ENCODE data around the gene CYFIP2. TPM values are rescaled to one million over a fixed set of nuclear protein-coding genes. Genes with fewer than 3 reads are reported as not detected.

The CYFIP2 gene
- total and polyA plus RNA-seq, 8 donors = 7.6 to 19.6 (median 11.4) TPM

GRCh38 chr5:157384971-157385709, 119.2 kb downstream of the CYFIP2 start:
- 70 to 78% methylated on average over 4 of the region's 4 CpGs for WGBS, 2 donors
- intact Hi-C loops (cut with DNase I) = no loop called here
- Histone ChIP-seq H3K27ac (no peak overlapping the region), H3K4me3 (no peak overlapping the region), H3K36me3 (no peaks in the 10 kb centered on the region), H3K4me1 (no peaks in the 10 kb centered on the region), H3K27me3 (no peaks in the 10 kb centered on the region), H3K9me3 (no peaks in the 10 kb centered on the region)
- ATAC-seq (peak in 2 of 4 donors; percentile 19 to 50), DNase-seq (no peak), FAIRE-seq (peak; percentile 43)
- TF ChIP-seq, protein P1, sequence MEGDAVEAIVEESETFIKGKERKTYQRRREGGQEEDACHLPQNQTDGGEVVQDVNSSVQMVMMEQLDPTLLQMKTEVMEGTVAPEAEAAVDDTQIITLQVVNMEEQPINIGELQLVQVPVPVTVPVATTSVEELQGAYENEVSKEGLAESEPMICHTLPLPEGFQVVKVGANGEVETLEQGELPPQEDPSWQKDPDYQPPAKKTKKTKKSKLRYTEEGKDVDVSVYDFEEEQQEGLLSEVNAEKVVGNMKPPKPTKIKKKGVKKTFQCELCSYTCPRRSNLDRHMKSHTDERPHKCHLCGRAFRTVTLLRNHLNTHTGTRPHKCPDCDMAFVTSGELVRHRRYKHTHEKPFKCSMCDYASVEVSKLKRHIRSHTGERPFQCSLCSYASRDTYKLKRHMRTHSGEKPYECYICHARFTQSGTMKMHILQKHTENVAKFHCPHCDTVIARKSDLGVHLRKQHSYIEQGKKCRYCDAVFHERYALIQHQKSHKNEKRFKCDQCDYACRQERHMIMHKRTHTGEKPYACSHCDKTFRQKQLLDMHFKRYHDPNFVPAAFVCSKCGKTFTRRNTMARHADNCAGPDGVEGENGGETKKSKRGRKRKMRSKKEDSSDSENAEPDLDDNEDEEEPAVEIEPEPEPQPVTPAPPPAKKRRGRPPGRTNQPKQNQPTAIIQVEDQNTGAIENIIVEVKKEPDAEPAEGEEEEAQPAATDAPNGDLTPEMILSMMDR (IDR thresholded peaks at IDR 0.05) = no peak

GRCh38 chr5:157387041-157387563, 121.2 kb downstream of the CYFIP2 start:
- no peak overlapping the region for H3K27ac ChIP-seq
- FAIRE-seq (peak; percentile 43), ATAC-seq (no peak), DNase-seq (no peak)
- intact Hi-C loops (cut with DNase I) = no loop called here
- no peaks in the 10 kb centered on the region for H3K27me3 ChIP-seq
- TF ChIP-seq, protein P1 (IDR thresholded peaks at IDR 0.05) = no peak
- no peak overlapping the region for H3K4me3 ChIP-seq
- no peaks in the 10 kb centered on the region for H3K9me3 ChIP-seq
- H3K36me3 ChIP-seq = no peaks in the 10 kb centered on the region
- H3K4me1 ChIP-seq = no peaks in the 10 kb centered on the region
- 42 to 67% methylated on average over 1 of the region's 1 CpG for WGBS, 2 donors

DNA sequence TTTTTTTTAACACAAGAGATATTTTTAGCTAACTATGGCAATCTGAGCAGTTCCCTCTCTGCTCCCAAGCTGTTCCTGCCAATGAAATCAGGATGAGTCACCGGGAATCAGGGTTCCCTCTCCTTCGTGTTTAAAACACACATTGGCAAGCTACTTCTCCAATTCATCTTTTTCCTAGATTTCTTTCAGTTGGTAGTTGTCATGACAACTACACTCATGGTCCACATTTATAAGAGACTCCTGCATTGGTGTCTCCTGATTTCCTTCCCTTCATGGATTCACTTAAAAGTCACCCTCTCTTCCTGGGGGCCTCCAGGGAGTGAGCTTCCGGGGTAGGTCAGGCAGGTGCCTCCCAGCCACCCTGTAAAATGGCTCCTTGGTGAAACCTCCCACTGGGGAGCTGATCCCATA, 121.8 kb downstream of the CYFIP2 start:
- H3K4me1 ChIP-seq = no peaks in the 10 kb centered on the region
- peak in 3 of 4 donors; percentile 36 to 70 (median 63) for ATAC-seq

DNA sequence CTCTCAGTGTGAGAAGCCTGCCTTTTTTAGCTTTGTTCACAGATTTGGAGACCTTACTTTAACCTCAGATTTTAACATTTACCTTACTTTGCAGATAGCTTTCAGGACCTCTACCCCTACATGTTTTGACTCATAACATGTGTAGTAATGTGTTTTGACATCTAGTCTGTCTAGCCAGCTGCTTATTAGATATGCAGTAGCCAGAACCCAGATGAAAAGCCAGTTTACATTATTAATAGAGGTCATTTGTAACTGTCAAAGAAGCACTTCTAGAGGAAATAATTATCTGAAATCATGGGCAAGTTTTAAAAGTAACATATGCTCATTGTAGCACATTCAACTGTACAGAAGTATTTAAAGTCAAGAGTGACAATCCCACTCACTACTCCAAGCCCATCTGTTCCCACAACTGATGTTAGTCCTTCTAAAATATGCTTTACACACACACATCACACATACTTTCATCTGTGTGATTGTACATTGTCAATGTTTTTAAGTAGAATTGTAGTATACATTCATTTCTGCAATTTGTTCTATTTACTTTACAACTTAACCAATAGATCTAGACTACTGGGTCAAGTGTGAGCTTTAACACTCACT, 122.3 kb downstream of the CYFIP2 start:
- ATAC-seq (no peak), FAIRE-seq (no peak), DNase-seq (no peak)
- Histone ChIP-seq H3K27ac (no peak overlapping the region), H3K4me3 (no peak overlapping the region), H3K9me3 (no peaks in the 10 kb centered on the region), H3K4me1 (no peaks in the 10 kb centered on the region), H3K36me3 (no peaks in the 10 kb centered on the region), H3K27me3 (no peaks in the 10 kb centered on the region)
- intact Hi-C loops (cut with DNase I) = no loop called here
- TF ChIP-seq, protein P1 (IDR thresholded peaks at IDR 0.05) = no peak

More for the DNA sequence above, 121.8 kb downstream of the CYFIP2 start:
- Histone ChIP-seq H3K4me3 (no peak overlapping the region), H3K27ac (no peak overlapping the region), H3K27me3 (no peaks in the 10 kb centered on the region), H3K36me3 (no peaks in the 10 kb centered on the region), H3K9me3 (no peaks in the 10 kb centered on the region)
- WGBS, 2 donors = 36% methylated on average over 3 of the region's 3 CpGs
- TF ChIP-seq, protein P1 (IDR thresholded peaks at IDR 0.05) = no peak
- FAIRE-seq (peak; percentile 34), DNase-seq (no peak)
- intact Hi-C loops (cut with DNase I) = no loop called here

DNA sequence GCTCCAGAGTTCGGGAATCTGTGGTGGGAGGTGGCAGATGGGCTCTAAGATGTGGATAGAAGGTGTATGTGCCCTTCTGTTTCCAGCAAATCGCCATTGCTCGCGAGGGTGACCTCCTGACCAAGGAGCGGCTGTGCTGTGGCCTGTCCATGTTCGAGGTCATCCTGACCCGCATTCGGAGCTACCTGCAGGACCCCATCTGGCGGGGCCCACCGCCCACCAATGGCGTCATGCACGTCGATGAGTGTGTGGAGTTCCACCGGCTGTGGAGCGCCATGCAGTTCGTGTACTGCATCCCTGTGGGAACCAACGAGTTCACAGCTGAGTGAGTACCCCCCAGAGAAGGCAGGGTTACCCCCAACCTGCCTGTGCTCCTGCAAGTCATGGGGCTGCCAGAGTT, 123.2 kb downstream of the CYFIP2 start:
- no peaks in the 10 kb centered on the region for H3K36me3 ChIP-seq
- FAIRE-seq (no peak), DNase-seq (peak in 1 of 6 donors; percentile 63), ATAC-seq (no peak)
- no peaks in the 10 kb centered on the region for H3K9me3 ChIP-seq
- H3K4me3 ChIP-seq = no peak overlapping the region
- TF ChIP-seq, protein P1 (IDR thresholded peaks at IDR 0.05) = no peak
- intact Hi-C loops (cut with DNase I) = no loop called here
- H3K27me3 ChIP-seq = no peaks in the 10 kb centered on the region
- H3K27ac ChIP-seq = no peak overlapping the region
- WGBS, 2 donors = 90 to 95% methylated on average over 17 of the region's 17 CpGs
- no peaks in the 10 kb centered on the region for H3K4me1 ChIP-seq

Data from pancreas (tissue), 10 donors.